Kidney tubule cell (primary cell): Measurements from ENCODE around the gene NRL.

Experiments used
- DNase-seq: peaks from one replicate; pipeline ENCODE4 v3.0.0-alpha.2; 2018; ENCODE audit warnings: low spot score

Gene NRL

DNA sequence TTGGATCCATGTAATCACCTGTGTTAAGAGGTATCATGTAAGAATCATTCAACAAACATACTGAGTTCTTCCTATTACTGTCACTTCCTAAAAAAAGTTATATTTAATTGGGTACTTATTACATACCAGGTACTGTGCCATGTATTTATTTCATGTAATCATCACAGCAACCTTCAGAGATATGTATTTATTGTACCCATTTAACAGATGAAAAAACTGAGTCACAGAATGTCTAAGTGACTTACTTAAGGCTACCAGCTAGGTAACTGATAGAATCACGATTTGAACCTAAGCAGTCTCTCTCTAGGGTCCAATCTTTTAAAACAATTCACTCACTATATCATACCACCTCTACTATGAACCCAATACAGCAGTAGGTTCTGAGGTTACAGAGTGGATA is 29.7 kb upstream of the NRL start:
- no peak for DNase-seq

- DNase-seq = peak; percentile 36
These were observed 28.8 kb upstream of the NRL start for GRCh38 chr14:24143511-24143910.

DNA sequence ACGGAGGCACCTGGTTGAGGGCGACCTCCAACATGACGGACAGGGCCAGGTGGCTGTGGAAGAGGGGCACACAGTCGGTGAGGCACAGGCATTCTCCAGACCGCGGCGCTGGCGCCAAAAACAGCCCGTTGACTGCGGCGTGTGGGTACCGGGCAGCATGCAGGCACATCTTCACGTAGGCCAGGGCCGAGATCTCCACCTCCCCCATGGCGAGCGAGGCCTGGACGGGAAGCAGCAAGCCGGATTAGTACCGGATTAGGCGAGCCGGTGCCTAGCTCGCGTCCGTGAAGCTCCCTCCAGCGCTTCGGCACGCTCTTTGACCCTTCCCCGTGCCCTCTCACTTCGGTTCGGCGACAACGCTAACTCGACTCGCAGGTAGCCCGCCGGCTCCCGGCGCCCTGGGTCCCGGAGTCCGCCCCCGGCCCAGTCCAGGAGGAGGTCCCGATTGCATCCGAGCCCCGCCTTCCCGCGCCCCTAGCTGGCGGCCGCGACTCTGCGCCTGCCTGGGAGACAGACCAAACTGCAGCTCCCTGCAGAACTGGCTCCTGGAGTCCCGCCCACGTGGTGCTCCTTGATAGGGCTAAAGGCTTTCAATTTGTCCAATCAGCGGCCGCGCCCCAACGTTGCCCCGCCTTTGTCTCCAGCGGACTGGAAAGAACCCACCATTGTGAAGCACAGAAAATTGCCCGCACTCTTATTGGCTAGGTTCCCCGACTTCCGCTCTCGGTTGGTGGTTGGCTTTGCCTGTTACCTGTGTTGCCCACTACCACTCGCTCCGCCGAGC is 26.5 kb upstream of the NRL start, which contains the start of gene EMC9:
EMC9 (minus strand) TSS at position 495 of the 784 bp plus-strand sequence; CDS start at position 208, 287 bp downstream.
- DNase-seq = peak; percentile 100

- DNase-seq = peak; percentile 38
These were observed 24.7 kb upstream of the NRL start for GRCh38 chr14:24139272-24139934.

GRCh38 chr14:24138396-24139271 is 23.9 kb upstream of the NRL start:
- no peak for DNase-seq

GRCh38 chr14:24137529-24138395 is 23.0 kb upstream of the NRL start:
- no peak for DNase-seq

DNA sequence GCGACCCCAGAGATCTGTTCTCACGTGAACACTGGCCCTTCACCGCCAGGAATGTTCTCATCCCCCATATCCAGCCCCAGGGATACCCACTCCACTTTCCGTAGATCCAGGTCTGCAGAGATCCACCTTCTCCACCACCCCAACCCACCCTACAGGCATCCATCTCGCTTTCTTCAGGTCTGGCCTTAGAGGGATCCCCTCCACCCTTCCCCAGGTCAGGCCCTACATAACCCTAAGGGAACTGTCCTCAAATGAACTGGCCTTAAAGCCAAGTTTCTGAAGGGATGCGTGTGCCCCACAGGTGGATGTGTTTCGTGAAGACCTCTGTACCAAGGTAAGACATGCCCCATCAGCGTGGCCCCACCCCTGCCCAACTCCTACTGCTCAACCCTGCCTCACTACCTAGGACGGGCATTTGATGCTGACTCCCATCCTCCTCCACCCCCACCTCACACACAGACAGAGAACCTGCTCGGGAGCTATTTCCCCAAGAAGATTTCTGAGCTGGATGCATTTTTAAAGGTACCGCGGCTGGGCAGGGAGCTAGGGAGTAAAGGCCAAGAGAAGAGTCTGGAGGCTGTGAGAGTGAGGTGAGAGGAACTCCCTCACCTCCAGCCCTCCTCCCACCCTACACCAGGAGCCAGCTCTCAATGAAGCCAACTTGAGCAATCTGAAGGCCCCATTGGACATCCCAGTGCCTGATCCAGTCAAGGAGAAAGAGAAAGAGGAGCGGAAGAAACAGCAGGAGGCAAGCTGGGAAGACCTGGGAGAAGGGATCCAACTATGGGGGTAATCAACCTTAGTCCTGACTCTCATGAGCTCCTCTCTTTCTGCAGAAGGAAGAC is 22.2 kb upstream of the NRL start:
- no peak for DNase-seq

GRCh38 chr14:24135834-24136683 is 21.3 kb upstream of the NRL start, which contains the start of gene PSME1:
Gene PSME1 (plus strand): TSS chr14:24136194. CDS start chr14:24136263, 69 bp downstream.
- peak; percentile 93 for DNase-seq

DNA sequence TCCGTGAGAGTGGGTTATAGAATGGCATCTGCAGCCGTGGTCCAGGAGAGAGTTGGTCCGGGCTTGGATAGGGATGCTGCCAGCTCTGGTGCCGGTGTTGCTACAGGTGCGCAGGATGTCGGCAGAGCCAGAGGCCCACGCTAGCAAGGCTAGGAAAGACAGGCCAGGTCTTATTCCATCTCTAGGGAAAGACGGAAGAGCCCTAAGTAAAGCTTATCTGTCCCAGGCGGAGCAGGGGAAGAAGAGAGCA is 20.8 kb upstream of the NRL start:
- no peak for DNase-seq

DNA sequence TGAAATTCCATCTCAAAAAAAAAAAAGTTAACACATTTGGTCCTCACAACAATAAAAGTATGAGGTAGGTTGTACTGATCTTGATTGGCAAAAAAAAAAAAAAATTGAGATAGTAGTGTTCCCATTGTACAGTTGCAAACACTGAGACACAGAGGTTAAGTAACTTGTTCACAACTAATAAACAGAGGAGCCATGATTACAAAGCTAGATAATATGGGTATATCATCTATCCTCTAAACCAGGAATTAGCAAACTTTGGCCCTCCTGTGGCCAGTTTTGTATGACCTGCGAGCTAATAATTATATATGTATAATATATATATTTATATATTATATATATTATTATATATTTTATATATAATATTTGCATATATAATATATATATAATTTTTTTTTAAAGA is 19.0 kb upstream of the NRL start:
- DNase-seq = no peak

- no peak for DNase-seq
These were observed 18.2 kb upstream of the NRL start for GRCh38 chr14:24132976-24133375.

DNA sequence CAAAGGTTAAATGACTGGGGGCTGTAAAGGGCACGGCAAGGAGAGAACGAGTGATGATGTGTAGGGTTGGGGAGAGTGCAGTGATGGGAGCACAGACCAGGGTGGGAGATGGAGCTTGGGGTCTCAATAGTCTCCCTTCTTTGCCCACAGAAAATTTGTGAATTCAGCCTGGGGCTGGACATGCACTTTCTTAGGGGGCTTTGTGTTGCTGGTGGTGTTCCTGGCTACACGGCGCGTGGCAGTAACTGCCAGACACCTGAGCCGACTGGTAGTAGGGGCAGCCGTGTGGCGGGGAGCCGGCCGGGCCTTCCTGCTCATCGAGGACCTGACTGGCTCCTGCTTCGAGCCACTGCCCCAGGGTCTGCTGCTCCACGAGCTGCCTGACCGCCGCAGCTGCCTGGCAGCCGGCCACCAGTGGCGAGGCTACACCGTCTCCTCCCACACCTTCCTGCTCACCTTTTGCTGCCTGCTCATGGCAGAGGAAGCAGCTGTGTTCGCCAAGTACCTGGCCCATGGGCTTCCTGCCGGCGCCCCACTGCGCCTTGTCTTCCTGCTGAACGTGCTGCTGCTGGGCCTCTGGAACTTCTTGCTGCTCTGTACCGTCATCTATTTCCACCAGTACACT is 17.4 kb upstream of the NRL start:
- DNase-seq = peak; percentile 66

GRCh38 chr14:24131549-24131966 is 16.8 kb upstream of the NRL start:
- no peak for DNase-seq

- DNase-seq = no peak
These were observed 16.2 kb upstream of the NRL start for GRCh38 chr14:24130717-24131548.

GRCh38 chr14:24130380-24130716 is 15.6 kb upstream of the NRL start, which contains the start of gene FITM1:
Gene FITM1 (plus strand): TSS chr14:24130659. CDS start chr14:24131564, 905 bp downstream.
- DNase-seq = peak; percentile 84

DNA sequence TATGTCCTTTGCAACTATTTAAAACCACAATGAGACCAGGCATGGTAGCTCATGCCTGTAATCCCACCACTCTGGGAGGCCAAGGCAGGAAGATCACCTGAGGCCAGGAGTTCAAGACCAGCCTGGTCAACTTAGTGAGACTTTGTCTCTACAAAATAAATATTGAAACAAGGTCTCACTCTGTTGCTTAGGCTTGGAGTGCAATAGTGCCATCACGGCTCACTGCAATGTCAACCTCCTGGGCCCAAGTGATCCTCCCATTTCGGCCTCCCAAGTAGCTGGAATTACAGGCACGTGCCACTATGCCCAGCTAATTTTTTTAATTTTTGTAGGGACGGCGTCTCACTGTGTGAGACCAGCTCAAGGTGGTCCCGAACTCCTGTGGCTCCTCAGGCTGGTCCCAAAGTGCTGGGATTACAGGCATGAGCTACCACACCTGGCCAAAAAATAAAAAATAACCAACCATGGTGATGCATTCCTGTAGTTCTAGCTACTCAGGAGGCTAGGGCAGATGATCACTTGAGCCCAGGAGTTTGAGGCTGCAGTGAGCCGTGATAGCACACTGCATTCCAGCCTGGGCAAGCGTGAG is 14.8 kb upstream of the NRL start:
- DNase-seq = no peak

- DNase-seq = no peak
These were observed 12.9 kb upstream of the NRL start for GRCh38 chr14:24127673-24128072.

DNA sequence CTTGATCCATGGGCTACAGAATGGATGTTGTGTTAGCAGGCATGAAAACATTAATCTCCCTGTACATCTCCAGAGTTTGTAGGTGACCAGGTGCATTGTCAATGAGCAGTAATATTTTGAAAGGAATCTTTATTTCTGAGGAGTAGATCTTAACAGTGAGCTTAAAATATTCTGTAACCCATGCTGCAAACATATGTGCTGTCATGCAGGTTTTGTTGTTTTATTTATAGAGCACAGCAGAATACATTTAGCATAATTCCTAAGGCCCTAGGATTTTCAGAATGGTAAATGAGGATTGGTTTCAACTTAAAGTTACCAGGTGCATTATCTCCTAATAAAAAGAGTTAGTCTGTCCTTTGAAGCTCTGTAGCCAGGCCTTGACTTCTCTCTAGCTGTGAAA is 12.2 kb upstream of the NRL start:
- no peak for DNase-seq
